Measurements from ENCODE around the gene C15orf40.

The C15orf40 gene

DNA sequence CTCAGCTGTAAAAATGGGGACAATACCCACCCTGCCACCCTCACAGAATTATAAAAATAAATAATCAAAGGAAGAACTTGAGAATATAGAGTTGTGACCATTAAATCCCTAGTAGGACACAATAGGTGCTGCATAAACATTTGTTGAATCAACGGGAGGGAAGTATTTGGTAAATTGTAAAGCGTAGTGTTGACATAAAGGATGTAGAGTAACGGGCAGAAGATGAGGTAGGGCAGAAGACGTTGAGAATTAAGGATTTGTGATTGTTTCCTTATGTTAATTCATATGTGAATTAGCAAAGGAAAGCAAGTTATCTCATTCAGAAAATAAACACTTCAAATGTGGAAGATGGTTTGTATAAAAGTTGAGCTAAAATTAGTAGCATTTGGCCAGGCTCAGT lies 18.3 kb downstream of the C15orf40 start:
- no peak for DNase-seq (ENCODE audit: low spot score)

DNA sequence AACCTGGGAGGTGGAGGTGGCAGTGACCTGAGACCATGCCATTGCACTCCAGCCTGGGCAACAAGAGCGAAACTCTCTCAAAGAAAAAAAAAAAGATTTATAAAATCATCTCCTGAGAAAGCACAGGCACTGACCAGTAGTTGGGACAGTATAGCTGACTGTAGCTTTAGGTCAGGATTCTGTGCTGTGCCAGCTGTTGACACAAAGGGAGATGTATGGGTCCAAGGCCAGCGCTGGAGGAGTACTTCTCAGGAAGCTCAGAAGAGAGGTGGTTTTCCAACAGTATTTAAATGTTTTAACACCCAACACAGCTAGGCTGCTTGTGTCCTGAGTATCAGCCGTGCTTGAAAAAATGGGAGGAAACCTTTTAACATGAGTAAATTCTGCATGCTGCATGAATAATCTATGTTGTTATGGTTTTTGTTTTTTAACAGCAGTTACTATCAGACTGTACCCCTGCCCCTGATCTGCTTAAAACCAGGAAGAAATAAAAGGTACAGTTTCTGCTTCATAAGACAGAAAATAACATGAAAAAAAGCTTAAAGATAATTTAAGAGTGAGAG lies 18.9 kb downstream of the C15orf40 start:
- DNase-seq (ENCODE audit: low spot score), result no peak

DNA sequence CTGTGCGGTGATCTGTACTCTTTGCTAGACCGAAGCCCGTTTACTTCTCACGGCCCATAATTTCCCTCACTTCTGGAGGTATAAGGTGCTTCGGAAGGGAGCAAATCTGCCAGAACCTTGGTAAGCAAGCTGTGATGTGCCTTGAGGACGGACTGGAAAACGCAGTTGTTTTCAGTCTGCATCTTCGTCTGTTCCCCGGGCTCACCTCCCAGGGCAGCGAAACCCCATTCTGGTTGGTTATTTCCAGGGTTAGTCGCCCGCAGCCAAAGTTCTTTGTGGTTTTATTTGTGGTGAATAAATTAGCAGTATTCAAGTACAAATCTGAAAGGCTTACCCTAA lies 25.0 kb downstream of the C15orf40 start:
- no peak for DNase-seq (ENCODE audit: low spot score)

DNA sequence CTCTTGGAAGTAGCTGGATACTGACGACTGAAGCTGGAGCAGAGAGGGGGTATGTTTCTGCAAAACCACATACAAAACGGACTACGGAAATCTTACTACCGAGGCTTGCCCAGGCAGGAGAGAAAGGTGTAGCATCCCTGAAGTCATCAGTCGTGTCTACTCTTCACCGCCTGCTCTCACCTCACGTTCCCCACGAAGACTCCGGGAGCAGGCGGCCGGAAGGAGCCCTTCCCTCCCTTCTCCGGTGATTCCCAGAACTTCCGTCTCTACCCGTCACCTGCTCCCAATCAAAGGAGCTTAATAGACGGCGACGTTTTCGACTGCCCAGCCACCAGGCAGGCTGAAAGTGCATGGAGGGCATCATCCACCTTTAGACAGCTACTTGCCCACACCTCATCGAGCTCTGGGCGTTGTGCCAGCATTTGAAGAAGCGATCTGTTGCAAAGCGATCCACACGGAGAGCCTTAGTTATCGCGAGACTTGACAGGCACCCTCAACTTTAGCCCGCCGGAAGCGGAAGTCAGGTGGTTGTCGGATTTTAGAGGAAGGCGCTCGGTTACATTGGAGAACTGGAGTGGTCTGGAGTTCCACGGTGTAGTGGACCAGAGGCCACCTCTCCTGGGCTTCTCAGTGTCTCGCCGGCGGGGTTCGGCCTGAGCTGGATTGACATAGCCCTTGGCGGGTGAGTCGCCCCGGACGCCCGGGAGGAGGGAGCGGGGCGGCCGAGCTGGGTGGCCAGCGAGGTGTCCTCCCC lies 25.6 kb downstream of the C15orf40 start, which contains the start of gene RAMAC:
Gene RAMAC, plus strand, starts transcription at position 523 of the 754 bp plus-strand sequence. CDS start 2,809 bp downstream, outside the sequence.
- peak; percentile 90 for DNase-seq (ENCODE audit: low spot score)

DNA sequence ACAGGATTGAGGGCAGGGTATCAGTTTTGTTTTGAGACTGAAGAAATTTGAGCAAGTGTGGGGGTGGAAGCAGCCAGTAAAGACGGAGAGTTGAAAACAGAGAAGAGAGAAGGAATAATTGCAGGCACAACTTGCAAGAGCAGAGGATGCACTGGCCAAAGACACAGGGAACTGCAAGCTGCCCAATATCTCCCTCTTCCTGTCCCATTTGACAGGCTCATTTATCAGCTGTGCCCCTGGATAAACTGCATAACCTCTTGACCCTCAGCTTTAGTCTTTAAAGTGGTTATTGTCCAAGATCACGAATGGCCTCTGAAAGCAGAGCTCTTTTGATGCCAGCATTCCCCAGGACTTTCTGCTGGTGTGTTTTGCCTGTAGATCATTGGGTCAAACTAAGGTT lies 30.5 kb downstream of the C15orf40 start:
- no peak for DNase-seq (ENCODE audit: low spot score)

DNA sequence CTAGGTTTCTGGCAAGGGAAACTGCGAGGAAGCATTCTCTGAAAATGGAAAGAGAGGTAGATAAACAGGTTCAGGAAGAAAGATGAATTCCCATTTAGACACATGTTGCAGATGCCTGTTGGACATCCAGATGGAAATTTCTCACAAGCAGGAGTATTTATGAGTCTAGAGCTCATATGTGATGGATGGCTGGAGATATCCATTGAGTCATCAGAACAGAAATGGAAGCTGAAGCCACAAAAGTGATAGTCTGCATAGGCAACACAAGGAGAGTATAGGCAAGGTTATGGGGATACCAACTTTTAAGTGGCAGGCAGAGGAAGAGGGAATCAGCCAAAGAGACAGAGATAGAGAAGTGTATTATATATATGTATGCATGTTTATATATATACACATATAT lies 31.7 kb downstream of the C15orf40 start:
- no peak for DNase-seq (ENCODE audit: low spot score)

DNA sequence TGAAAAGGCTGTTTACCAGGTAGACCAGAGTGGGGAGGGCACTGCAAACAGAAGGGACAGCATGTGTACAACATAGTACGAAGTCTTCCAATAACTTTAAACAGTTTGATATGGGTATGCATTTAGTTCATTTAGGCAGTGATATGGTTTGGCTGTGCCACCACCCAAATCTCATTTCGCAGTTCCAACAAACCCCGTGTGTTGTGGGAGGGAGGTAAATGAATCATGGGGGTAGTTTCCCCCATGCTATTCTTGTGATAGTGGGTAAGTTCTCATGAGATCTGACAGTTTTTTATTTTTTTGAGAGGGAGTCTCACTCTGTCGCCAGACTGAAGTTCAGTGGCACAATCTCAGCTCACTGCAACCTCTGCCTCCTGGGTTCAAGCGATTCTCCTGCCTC lies 33.0 kb downstream of the C15orf40 start:
- no peak for DNase-seq (ENCODE audit: low spot score)

DNA sequence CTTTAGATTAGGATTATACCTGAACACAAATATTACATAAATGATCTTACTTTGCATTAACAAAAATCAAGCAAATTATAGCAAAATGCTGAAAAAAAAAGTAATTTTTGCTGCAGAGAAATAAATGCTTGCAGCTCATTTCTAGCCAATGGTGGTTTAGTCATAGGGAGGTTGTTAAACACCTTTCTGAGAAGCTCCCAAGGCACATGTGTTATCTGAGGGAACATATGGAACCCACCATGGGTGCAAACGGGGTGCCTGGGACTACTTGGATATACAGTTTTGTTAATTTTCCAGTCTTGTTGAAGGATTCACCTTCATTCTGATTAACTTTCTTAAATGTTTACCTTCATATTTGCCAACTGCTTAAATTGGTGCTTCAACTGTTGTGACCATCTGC lies 34.4 kb downstream of the C15orf40 start:
- no peak for DNase-seq (ENCODE audit: low spot score)

DNA sequence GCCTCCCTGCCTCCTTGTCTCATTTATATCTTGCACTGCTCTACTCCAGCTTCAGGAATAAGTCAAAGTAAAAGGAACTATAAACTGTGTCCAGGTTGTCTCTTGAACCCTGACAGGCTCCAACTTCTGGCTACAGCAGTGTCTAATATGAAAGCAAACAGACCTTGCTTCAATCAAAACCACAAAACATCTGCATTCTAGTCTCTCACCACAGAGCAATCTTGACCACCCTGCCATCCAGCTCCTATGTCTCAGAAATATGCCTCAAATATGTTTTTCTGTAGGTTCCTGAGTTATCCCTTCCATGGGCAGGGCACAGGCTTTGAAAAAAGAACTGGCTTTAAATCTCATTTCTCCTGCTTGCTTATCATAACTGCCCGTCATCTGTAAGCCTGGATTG lies 38.4 kb downstream of the C15orf40 start:
- no peak for DNase-seq (ENCODE audit: low spot score)

DNA sequence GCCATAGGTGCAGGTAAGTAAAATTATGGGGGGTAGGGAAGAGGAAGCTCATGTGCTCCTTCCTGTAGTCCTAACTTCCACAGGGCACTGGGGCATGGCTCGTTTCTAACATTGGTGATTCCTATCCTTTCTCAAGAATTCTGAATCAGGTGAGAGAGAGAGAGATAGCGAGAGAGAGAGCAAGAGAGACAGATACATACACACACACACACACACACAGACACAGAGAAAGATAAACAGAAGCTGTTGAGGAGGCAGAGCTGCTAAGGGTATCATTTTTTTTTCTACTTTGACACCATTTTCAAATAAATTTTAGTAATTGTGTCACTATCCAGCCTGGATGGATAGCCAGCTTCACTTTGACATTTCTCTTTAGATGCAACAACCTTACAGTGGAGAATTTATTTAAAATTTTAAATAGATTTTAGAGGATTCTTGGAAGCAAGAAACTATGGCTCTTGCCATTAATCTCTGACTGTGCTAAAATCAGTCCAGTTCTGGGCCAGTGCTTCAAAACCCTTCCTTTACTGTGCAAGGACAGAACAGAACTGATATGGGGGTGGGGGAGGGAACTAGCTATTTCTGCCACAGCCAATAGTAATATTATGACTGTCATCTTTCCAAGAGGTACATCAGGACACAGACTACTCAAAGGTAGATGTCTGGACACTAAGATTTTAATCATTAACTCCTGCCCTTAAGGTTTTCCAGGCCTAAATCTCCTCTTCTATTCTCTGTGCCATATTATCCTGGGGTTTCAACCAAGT lies 40.0 kb downstream of the C15orf40 start:
- DNase-seq (ENCODE audit: low spot score), result no peak

DNA sequence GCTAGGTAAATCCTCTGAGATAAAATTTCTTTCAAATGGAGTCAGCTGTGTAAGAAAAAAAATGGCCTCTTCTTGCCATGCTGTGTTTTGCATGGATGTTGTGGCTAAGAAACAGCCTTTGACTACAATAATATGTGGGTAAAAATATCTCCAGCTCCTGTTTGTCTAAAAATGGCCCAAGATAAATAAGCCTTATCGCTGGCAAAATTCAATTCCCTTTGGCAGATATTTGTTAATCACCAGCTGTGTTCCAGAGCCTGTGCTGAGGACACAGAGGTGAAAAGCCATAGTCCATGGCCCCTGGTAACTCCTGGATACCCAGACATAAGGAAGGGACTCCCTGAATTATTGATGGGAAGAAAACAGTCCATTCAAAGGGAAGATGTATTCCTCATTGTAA lies 40.7 kb downstream of the C15orf40 start:
- no peak for DNase-seq (ENCODE audit: low spot score)

DNA sequence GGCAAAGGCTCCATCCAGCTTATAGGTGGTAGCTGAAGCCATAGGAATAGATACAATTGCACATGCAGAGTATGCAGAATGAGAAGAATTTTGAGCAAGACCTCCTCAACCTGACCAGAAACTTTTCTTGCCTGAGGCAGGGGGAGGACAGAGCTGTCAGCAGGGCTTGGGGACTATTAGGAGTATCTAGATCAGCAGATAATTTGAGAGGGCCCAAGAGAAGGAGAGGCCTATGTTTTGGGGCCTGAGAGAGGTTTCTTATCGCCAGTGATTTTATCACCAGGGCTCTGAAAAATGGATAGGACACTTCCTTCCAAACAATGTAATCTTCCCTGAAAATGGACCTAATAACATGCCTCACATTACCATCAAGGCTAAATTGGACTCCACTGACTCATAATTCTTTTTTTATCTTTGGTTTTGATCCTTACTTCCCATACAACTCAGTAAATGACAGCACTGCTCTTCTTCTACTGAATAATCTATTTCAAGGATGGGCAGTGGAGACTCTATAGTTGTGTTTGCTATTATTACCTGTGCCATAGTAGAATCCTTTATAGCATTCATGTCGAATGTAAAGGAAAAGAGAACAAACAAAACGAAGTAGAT lies 41.3 kb downstream of the C15orf40 start:
- no peak for DNase-seq (ENCODE audit: low spot score)

DNA sequence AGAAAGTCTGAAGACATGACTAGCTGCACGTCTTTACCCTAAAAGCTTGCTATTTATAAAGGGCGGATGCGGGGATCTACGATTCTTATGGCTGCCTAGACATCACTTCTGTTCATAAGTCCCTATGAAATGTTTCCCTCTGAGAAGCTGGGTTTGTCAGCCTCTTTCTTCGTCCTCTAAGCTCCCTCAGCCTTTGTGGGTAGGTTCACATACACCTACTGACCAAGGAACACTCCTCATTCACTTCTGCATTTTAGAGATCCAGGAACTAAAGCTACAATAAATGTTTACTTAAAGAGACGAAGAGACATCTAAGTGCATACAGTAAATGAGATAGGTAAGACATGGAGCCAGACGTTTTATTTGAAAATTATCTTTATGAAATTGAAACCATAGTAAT lies 42.1 kb downstream of the C15orf40 start:
- DNase-seq (ENCODE audit: low spot score), result no peak

DNA sequence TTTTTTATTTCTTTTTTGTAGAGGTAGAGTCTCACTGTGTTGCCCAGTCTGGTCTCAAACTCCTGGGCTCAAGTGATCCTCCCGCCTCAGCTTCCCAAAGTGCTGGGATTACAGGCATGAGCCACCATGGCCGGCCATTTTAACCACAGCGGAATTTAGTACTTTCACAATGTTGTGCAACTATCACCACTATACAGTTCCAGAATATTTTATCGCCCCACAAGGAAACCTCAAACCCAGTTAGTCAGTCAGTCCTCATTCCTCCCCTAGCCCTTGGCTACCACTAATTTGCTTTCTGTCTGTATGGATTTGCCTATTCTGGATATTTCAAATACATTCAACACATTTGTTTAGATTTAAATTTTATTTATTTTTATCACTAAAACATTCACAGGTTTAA lies 43.4 kb downstream of the C15orf40 start:
- DNase-seq (ENCODE audit: low spot score), result no peak

DNA sequence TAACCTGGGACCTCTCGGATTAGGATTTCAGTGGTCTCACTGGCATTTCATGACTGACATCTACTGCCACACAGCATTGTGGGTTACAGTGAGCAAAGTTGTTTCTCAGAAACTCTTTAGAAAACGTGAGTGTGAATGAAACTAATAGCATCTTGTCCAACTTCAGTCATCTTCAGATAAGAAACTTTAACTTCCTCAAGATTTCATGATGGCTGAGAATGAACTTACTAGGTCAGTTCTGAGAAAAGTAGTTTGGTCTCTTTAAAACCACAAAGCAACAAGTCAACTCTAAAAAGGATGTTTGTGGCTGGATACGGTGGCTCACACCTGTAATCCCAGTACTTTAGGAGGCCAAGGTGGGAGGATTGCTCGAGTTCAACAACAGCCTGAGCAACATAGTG lies 44.8 kb downstream of the C15orf40 start:
- DNase-seq (ENCODE audit: low spot score), result no peak

DNA sequence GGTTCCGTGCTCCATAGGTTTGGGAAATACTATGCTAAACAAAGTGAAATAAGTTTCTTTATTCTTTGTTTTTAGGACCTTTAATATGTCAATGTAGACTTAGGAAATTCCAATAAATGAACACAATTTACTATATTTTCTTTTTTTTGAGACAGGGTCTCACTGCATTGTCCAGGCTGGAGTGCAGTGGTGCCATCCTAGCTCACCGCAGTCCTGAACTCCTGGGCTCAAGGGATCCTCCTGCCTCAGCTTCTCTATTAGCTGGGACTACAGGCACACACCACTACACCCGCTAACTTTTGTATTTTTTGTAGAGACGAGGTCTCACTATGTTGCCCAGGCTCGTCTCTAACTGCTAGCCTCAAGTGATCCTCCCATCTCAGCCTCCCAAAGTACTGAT lies 46.5 kb downstream of the C15orf40 start:
- DNase-seq (ENCODE audit: low spot score), result no peak

DNA sequence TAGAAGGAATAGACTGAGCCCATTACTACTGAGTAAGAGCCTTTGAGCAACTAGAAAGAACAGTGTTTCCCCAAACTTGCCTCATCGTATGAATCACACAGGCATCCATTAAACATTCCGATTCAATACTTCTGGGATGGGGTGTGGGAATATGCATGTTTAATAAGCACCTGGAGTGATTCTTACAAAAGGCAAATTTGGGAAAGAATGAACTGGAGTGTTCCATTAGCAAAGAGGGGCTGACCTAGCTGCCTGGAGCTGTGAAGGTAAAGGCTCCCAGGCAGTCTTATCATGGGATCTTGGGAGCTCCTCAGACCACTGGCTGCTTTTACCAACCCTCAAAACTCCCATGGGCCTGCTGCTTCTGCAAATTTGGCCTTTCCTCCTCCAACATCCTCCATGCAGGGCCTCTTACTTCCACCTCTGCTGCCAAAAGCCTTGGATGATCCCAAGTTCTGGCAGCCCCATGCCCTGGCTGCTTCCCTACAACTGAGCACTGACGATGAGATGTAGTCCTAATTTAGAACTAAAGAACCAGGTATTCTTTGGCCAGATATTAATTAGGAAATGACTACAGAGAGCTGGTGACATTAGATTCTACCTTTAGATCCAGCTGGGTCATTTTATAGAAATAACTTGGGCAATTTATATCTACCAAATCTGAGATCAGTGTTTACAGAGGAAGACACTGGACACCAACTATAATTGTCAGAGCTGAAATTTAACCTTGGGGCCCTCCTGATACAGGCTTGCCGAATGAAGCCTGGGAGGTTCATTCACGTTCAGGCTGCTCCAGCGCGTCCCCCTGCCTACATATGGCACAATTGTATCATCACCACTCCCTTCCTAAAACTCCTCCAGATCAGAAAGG lies 47.7 kb downstream of the C15orf40 start:
- no peak for DNase-seq (ENCODE audit: low spot score)

DNA sequence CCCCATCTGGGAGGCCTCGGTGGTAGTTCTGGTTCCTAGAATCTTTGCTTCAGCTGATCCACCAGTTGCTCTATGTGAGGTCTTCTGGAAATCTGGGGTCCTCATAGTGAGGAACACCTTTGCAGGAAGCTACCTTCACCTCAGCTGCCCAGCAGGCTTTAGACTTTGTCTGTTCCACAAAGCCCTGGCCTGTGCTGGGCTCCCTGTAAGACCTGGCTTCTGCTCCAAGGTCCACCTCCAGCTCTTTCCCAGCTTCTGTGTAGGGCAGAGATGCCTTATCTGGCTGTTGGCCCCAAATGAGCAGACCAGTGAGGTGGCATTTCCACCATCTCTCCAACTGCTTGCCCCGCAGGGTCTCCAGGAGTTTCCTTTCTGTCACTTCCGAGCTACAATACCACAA lies 50.7 kb downstream of the C15orf40 start:
- DNase-seq (ENCODE audit: low spot score), result no peak

DNA sequence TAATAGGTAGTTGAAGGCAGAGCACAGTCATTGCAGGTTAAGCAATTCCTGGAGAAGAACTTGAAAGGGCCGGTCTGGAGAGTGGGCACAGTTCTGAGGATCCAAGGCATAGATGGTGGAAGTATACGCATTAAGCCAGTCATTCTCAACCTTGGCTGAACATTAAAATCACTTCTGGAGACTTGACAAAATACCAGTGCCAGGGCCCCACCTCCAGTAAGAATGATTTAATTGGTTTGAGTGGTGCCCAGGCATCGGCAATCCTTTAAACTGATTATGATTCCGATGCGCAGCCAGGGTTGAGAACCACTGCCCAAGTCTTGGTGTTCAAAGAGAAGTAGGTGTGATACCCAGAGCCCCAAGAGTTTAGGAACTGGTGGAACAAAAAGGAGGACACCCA lies 52.0 kb downstream of the C15orf40 start:
- no peak for DNase-seq (ENCODE audit: low spot score)

DNA sequence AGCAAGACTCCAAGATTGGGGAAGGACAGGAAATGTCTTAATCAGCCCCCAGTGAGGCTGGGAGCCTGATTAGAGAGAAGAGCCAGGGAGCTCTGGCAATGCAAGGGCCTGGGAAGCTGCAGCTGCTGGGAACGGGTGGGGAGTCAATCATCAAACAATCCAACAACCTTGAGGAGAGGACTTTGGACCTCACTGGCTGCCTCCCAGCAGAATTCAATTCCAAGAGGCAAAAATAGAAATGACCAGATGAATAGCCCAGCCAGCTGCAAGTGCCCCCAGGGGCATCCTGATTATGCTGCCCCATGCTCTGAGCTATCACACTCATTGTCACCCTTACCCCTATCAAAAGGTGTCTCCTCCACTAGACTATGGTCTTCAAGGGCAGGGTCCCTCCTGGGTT lies 52.8 kb downstream of the C15orf40 start:
- DNase-seq (ENCODE audit: low spot score), result no peak

DNA sequence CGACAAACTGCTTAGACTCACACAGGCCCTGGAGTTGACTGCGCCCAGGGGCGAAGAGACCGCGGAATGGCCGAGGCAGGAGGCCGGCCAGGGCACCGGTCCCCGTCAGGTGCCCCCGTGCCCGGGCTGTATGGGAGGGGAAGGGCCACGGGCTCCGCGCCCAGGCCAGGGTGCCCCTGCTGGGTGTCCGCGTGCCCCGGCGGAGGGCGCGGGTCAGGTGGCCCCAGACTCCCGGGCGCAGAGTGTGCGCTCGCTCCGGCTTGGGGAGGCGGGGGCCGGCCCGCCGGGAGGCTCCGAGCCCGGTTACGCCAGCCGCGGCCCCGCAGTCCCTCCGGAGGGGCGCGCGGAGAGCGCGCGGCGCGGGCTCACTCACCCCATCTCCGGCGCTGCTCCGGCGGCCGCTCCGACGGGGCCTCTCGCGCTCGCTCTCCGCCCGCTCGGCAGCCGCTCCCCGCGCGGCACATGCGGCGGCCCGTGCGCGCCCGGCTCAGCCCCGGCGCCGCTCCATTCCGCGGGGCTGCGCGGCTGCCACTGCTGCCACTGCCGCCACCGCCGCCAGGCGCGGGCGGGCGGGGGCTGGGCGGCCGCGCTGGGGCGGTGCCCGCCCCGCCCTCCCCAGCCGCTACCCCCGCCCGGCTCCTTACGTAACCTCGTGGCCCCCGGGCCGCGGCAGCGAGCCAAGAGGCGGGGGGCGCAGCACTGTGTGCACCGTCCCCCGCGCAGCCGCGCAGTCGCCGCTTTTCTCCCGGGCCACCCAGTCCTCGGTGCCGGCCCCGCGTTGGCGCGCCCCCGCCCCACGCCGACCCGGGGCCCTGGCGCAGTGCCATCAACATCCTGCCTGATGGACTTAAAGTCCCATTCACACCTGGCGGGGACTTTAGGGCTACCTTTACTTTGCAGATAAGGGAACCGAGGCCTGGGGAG lies 59.0 kb downstream of the C15orf40 start, which contains the start of gene HOMER2:
Gene HOMER2, minus strand, starts transcription at position 563 of the 924 bp plus-strand sequence. Its CDS starts 185 bp downstream, at position 378.
- DNase-seq (ENCODE audit: low spot score), result peak; percentile 64

All from ecto neural progenitor cell (in vitro differentiated cells).